ENCODE results near the gene C1orf210. TPM values are rescaled to one million over a fixed set of nuclear protein-coding genes. Genes with fewer than 3 reads are reported as not detected.

The C1orf210 gene
- total and polyA plus RNA-seq, 9 of the 15 experiments (the other 6 are each of a cell fraction or from before 2014, with no cell fraction given), result 0.21 TPM; not detected in 8

DNA sequence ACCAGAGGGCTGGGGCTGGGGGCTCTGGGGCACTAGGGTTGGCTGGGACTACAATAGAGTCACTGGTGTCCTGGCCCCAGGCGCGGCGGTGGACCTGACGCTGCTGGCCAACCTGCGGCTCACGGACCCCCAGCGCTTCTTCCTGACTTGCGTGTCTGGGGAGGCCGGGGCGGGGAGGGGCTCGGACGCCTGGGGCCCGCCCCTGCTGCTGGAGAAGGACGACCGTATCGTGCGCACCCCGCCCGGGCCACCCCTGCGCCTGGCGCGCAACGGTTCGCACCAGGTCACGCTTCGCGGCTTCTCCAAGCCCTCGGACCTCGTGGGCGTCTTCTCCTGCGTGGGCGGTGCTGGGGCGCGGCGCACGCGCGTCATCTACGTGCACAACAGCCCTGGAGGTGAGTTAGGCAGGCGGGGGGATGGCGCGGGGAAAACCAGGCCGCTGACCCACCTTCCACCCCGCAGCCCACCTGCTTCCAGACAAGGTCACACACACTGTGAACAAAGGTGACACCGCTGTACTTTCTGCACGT lies 19.5 kb upstream of the C1orf210 start (continued):
- TF ChIP-seq, protein P1, sequence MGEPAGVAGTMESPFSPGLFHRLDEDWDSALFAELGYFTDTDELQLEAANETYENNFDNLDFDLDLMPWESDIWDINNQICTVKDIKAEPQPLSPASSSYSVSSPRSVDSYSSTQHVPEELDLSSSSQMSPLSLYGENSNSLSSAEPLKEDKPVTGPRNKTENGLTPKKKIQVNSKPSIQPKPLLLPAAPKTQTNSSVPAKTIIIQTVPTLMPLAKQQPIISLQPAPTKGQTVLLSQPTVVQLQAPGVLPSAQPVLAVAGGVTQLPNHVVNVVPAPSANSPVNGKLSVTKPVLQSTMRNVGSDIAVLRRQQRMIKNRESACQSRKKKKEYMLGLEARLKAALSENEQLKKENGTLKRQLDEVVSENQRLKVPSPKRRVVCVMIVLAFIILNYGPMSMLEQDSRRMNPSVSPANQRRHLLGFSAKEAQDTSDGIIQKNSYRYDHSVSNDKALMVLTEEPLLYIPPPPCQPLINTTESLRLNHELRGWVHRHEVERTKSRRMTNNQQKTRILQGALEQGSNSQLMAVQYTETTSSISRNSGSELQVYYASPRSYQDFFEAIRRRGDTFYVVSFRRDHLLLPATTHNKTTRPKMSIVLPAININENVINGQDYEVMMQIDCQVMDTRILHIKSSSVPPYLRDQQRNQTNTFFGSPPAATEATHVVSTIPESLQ (CRISPR knock-in tag; IDR thresholded peaks at IDR 0.05), result no peak

DNA sequence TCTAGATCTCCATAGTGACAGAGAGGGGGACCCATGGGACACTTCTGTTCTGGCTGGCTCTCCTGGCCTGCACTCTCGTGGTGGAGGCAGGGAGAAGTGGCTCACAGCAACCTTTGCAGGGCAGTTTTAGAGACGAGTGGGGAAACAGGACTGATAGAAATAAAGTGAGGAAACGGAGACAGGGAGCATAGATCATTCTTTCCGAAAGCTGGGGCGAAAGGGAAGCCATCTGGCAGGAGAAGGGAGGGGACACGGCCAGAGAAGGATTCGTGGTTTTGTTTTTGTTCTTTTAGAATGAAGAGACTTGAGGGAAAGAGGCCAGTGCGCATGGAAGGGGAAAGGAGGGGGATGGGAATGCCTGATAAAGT lies 18.9 kb upstream of the C1orf210 start:
- intact Hi-C loops (cut with micrococcal nuclease) (no loop called here), in situ Hi-C loops (cut with MboI) (no loop called here)
- H3K4me2 ChIP-seq (ENCODE audit: insufficient read depth, low read length), result no peak overlapping the region
- no peaks in the 10 kb centered on the region for H3K9me1 ChIP-seq (ENCODE audit: control insufficient read depth, insufficient read depth, low read length)
- no peaks in the 10 kb centered on the region for H3K36me3 ChIP-seq (ENCODE audit: control insufficient read depth, insufficient read depth, low read length)
- WGBS (ENCODE audit: insufficient coverage, low coverage, missing lambda C conversion rate), result 8% methylated on average over 8 of the region's 8 CpGs
- H3K27me3 ChIP-seq (ENCODE audit: control insufficient read depth in 2 of 2, insufficient read depth in 2 of 2, low read length in 2 of 2), result peaks cover 23 to 80% of the 10 kb centered on the region in 2 experiments
- BruUV-seq (replicated peaks), result no TSS peak
- ATAC-seq (no peak), FAIRE-seq (no peak), DNase-seq (ENCODE audit: extremely low read depth in 1 of 4, low spot score in 3 of 4) (no peak)
- peaks cover 4% of the 10 kb centered on the region; the same call in 1 of the 2 replicates for H4K20me1 ChIP-seq (replicated peaks; ENCODE audit: control insufficient read depth, insufficient read depth, low read length)
- no peak overlapping the region for H3K9ac ChIP-seq (ENCODE audit: insufficient read depth in 1 of 2, low read depth in 2 of 2, low read length in 2 of 2)
- no peak overlapping the region for H3K27ac ChIP-seq (ENCODE audit: extremely low read depth, low read depth, low read length)
- H3K79me2 ChIP-seq (ENCODE audit: control insufficient read depth, insufficient read depth, low read length), result no peaks in the 10 kb centered on the region
- TF ChIP-seq NRF1 (conservative IDR thresholded peaks at IDR 0.05 in 1 of 2, IDR thresholded peaks at IDR 0.05 in 1 of 2) (no peak), CREM (IDR thresholded peaks at IDR 0.05; ENCODE audit: low read depth) (no peak), SRSF3 (IDR thresholded peaks at IDR 0.05; ENCODE audit: insufficient read depth, low read length) (no peak), ZC3H11A (IDR thresholded peaks at IDR 0.05; ENCODE audit: low read depth, low read length) (no peak), GATAD2B (IDR thresholded peaks at IDR 0.05; ENCODE audit: borderline replicate concordance) (no peak), ZNF707 (CRISPR knock-in tag; conservative IDR thresholded peaks at IDR 0.05) (no peak), BRD9 (IDR thresholded peaks at IDR 0.05; ENCODE audit: low read depth, partially characterized antibody) (no peak), MTF1 (CRISPR knock-in tag; IDR thresholded peaks at IDR 0.05; ENCODE audit: borderline replicate concordance) (no peak)
- TF ChIP-seq, protein P2, sequence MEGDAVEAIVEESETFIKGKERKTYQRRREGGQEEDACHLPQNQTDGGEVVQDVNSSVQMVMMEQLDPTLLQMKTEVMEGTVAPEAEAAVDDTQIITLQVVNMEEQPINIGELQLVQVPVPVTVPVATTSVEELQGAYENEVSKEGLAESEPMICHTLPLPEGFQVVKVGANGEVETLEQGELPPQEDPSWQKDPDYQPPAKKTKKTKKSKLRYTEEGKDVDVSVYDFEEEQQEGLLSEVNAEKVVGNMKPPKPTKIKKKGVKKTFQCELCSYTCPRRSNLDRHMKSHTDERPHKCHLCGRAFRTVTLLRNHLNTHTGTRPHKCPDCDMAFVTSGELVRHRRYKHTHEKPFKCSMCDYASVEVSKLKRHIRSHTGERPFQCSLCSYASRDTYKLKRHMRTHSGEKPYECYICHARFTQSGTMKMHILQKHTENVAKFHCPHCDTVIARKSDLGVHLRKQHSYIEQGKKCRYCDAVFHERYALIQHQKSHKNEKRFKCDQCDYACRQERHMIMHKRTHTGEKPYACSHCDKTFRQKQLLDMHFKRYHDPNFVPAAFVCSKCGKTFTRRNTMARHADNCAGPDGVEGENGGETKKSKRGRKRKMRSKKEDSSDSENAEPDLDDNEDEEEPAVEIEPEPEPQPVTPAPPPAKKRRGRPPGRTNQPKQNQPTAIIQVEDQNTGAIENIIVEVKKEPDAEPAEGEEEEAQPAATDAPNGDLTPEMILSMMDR (IDR thresholded peaks at IDR 0.05 in 2 of 3, conservative IDR thresholded peaks at IDR 0.05 in 1 of 3; ENCODE audit: insufficient read depth in 2 of 3, low read depth in 1 of 3, low read length in 3 of 3), result 0 out of 6 replicates have a peak, but pooled peaks of 1 of the 3 experiments have one; percentile 3
- ChIA-PET CTCF (ENCODE audit: low intra/inter-chr PET ratio) (no interaction called here), POLR2A (interaction anchor here (1.0 kb wide), 1 partner anchor 26 kb away, joined by 3 read pairs; no protein-coding TSS in a partner anchor)
- H3K4me1 ChIP-seq (replicated peaks in 1 of 2; ENCODE audit: control insufficient read depth in 2 of 2, insufficient read depth in 2 of 2, low read length in 2 of 2), result peaks cover 4 to 19% of the 10 kb centered on the region in 2 experiments; a peak in 4 of 5 replicates
- 0 out of 2 replicates have a peak, but pooled peaks cover 2% of the 10 kb centered on the region for H3K9me3 ChIP-seq (replicated peaks; ENCODE audit: control insufficient read depth, insufficient read depth, low read depth, low read length)
- H3K4me3 ChIP-seq, result no peak overlapping the region
- H2AFZ ChIP-seq (ENCODE audit: low read depth, low read length), result peak overlapping the region; percentile 41; the same call in 1 of the 2 replicates
